ENCODE data around the gene KIT. TPM values are rescaled to one million over a fixed set of nuclear protein-coding genes. Genes with fewer than 3 reads are reported as not detected.

Gene KIT
- total and polyA plus RNA-seq, 10 of the 15 experiments (the other 5 are each of a cell fraction or from before 2014, with no cell fraction given), result 0.01 to 0.03 TPM; not detected in 8

DNA sequence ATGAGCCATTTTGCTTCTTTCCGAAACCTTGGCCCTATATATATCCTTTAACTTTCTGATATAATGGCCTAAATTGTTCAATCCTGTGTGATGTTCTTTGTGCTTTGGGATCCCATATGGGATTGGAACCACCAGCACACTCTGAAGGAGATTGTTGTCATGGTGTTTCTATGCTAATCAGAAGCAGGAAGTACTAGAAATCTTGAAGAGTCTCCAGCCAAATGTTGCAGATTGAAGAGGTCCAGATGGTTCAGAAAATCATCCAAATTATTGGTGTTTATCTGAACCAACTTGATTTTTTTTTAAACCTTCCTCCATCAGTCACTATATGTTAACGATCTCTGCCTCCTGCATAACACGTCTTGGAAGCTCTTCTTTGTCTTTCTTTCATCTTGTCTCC is 72.8 kb downstream of the KIT start:
- intact Hi-C loops (cut with micrococcal nuclease; ENCODE audit: unreplicated experiment), result no loop called here
- no peaks in the 10 kb centered on the region for H4K20me1 ChIP-seq (ENCODE audit: control insufficient read depth, insufficient read depth)
- H3K4me1 ChIP-seq (ENCODE audit: control insufficient read depth, insufficient read depth, low read length), result peaks cover 13% of the 10 kb centered on the region
- no peaks in the 10 kb centered on the region for H3K27me3 ChIP-seq (replicated peaks in 1 of 2; ENCODE audit: control insufficient read depth in 2 of 2, insufficient read depth in 2 of 2, low read length in 1 of 2)
- no TSS peak for BruUV-seq (replicated peaks)
- FAIRE-seq (no peak), ATAC-seq (no peak), DNase-seq (ENCODE audit: low read depth, low spot score) (no peak)
- no peaks in the 10 kb centered on the region for H3K79me2 ChIP-seq (ENCODE audit: control insufficient read depth, insufficient read depth, low read length)
- H2AFZ ChIP-seq (ENCODE audit: control insufficient read depth, low read depth, low read length), result no peak overlapping the region
- RAD21 ChIA-PET (ENCODE audit: unreplicated experiment), result no interaction called here
- H3K27ac ChIP-seq (ENCODE audit: control insufficient read depth, insufficient read depth), result no peak overlapping the region
- H3K4me2 ChIP-seq (ENCODE audit: control insufficient read depth, insufficient read depth), result no peak overlapping the region
- 56% methylated on average over 3 of the region's 3 CpGs for WGBS (ENCODE audit: insufficient coverage, insufficient replicate concordance, low lambda C conversion rate, missing lambda C conversion rate)
- in situ Hi-C loops (cut with MboI), result no loop called here
- POLR2A ChIA-PET, result no interaction called here
- no peak overlapping the region for H3K4me3 ChIP-seq
- H3K9me3 ChIP-seq (replicated peaks; ENCODE audit: control insufficient read depth, insufficient read depth, low read length), result peaks cover 4% of the 10 kb centered on the region; the same call in 1 of the 3 replicates
- no peak overlapping the region for H3K9ac ChIP-seq (ENCODE audit: control insufficient read depth, insufficient read depth, low read length)
- H3K36me3 ChIP-seq (ENCODE audit: control insufficient read depth in 2 of 2, insufficient read depth in 2 of 2, low read length in 1 of 2), result no peaks in the 10 kb centered on the region
- CTCF ChIA-PET, result no interaction called here
- SMC1A ChIA-PET (ENCODE audit: uncharacterized antibody, unreplicated experiment), result no interaction called here
- TF ChIP-seq, protein P1, sequence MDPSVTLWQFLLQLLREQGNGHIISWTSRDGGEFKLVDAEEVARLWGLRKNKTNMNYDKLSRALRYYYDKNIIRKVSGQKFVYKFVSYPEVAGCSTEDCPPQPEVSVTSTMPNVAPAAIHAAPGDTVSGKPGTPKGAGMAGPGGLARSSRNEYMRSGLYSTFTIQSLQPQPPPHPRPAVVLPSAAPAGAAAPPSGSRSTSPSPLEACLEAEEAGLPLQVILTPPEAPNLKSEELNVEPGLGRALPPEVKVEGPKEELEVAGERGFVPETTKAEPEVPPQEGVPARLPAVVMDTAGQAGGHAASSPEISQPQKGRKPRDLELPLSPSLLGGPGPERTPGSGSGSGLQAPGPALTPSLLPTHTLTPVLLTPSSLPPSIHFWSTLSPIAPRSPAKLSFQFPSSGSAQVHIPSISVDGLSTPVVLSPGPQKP (IDR thresholded peaks at IDR 0.05; ENCODE audit: low read depth, low read length), result no peak
- TF ChIP-seq HDAC2 (IDR thresholded peaks at IDR 0.05), result no peak
- no peak for TF ChIP-seq MYC (IDR thresholded peaks at IDR 0.05; ENCODE audit: insufficient read depth, insufficient read length, insufficient replicate concordance, low read length, severe bottlenecking)
- TF ChIP-seq, protein P2, sequence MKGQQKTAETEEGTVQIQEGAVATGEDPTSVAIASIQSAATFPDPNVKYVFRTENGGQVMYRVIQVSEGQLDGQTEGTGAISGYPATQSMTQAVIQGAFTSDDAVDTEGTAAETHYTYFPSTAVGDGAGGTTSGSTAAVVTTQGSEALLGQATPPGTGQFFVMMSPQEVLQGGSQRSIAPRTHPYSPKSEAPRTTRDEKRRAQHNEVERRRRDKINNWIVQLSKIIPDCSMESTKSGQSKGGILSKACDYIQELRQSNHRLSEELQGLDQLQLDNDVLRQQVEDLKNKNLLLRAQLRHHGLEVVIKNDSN (IDR thresholded peaks at IDR 0.05; ENCODE audit: borderline replicate concordance, extremely low read length, insufficient read depth, low read depth, low read length), result no peak
- TF ChIP-seq IKZF1 (conservative IDR thresholded peaks at IDR 0.05), result no peak
- no peak for TF ChIP-seq EZH2 (IDR thresholded peaks at IDR 0.05; ENCODE audit: borderline replicate concordance, control insufficient read depth, low read depth, low read length)
- TF ChIP-seq FOXM1 (IDR thresholded peaks at IDR 0.05; ENCODE audit: low read depth, low read length), result no peak
- no peak for TF ChIP-seq SUPT20H (IDR thresholded peaks at IDR 0.05; ENCODE audit: borderline replicate concordance, control insufficient read depth, low read depth, low read length)
- no peak for TF ChIP-seq EP300 (IDR thresholded peaks at IDR 0.05; ENCODE audit: borderline replicate concordance in 1 of 2, control insufficient read depth in 1 of 2, low read depth in 2 of 2, low read length in 2 of 2)
- TF ChIP-seq SRF (IDR thresholded peaks at IDR 0.05; ENCODE audit: low read depth in 2 of 2, low read length in 2 of 2), result no peak
- TF ChIP-seq PAX8 (IDR thresholded peaks at IDR 0.05), result no peak
- TF ChIP-seq, protein P3, sequence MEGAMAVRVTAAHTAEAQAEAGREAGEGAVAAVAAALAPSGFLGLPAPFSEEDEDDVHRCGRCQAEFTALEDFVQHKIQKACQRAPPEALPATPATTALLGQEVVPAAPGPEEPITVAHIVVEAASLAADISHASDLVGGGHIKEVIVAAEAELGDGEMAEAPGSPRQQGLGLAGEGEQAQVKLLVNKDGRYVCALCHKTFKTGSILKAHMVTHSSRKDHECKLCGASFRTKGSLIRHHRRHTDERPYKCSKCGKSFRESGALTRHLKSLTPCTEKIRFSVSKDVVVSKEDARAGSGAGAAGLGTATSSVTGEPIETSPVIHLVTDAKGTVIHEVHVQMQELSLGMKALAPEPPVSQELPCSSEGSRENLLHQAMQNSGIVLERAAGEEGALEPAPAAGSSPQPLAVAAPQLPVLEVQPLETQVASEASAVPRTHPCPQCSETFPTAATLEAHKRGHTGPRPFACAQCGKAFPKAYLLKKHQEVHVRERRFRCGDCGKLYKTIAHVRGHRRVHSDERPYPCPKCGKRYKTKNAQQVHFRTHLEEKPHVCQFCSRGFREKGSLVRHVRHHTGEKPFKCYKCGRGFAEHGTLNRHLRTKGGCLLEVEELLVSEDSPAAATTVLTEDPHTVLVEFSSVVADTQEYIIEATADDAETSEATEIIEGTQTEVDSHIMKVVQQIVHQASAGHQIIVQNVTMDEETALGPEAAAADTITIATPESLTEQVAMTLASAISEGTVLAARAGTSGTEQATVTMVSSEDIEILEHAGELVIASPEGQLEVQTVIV (IDR thresholded peaks at IDR 0.05; ENCODE audit: borderline replicate concordance, partially characterized antibody), result no peak
- no peak for TF ChIP-seq TBL1XR1 (IDR thresholded peaks at IDR 0.05; ENCODE audit: low read depth, low read length)
- TF ChIP-seq, protein P4, sequence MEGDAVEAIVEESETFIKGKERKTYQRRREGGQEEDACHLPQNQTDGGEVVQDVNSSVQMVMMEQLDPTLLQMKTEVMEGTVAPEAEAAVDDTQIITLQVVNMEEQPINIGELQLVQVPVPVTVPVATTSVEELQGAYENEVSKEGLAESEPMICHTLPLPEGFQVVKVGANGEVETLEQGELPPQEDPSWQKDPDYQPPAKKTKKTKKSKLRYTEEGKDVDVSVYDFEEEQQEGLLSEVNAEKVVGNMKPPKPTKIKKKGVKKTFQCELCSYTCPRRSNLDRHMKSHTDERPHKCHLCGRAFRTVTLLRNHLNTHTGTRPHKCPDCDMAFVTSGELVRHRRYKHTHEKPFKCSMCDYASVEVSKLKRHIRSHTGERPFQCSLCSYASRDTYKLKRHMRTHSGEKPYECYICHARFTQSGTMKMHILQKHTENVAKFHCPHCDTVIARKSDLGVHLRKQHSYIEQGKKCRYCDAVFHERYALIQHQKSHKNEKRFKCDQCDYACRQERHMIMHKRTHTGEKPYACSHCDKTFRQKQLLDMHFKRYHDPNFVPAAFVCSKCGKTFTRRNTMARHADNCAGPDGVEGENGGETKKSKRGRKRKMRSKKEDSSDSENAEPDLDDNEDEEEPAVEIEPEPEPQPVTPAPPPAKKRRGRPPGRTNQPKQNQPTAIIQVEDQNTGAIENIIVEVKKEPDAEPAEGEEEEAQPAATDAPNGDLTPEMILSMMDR (IDR thresholded peaks at IDR 0.05 in 2 of 3, conservative IDR thresholded peaks at IDR 0.05 in 1 of 3; ENCODE audit: control insufficient read depth in 2 of 3, extremely low read depth in 1 of 3, insufficient read depth in 1 of 3, low read depth in 3 of 3, low read length in 3 of 3), result no peak
- no peak for TF ChIP-seq MAX (IDR thresholded peaks at IDR 0.05; ENCODE audit: low read depth, low read length)
- TF ChIP-seq SREBF2 (IDR thresholded peaks at IDR 0.05; ENCODE audit: low read length), result no peak
- TF ChIP-seq CBX5 (IDR thresholded peaks at IDR 0.05; ENCODE audit: low read depth), result no peak
- TF ChIP-seq ZNF217 (IDR thresholded peaks at IDR 0.05), result no peak

Data from GM12878 (cell line).